Measurements from ENCODE around the gene ZNF248. TPM values are rescaled to one million over a fixed set of nuclear protein-coding genes. Genes with fewer than 3 reads are reported as not detected.

The ZNF248 gene
- total and polyA plus RNA-seq, 4 donors: 1.8 to 7.9 (median 4.4) TPM

GRCh38 chr10:37868796-37869195, 11.4 kb upstream of the ZNF248 start:
- Histone ChIP-seq H3K27me3 (ENCODE audit: control insufficient read depth in 4 of 4, insufficient read depth in 4 of 4, low read length in 3 of 4) (no peaks in the 10 kb centered on the region), H3K9me3 (ENCODE audit: control insufficient read depth in 4 of 4, low read length in 3 of 4) (no peaks in the 10 kb centered on the region), H3K4me1 (ENCODE audit: control insufficient read depth in 4 of 4, insufficient read depth in 4 of 4, low read length in 3 of 4) (no peaks in the 10 kb centered on the region), H3K4me3 (ENCODE audit: low read depth in 1 of 3, low read length in 3 of 3) (no peak overlapping the region), H3K27ac (ENCODE audit: low read depth in 1 of 2, low read length in 2 of 2) (no peak overlapping the region), H3K36me3 (ENCODE audit: control insufficient read depth in 4 of 4, insufficient read depth in 3 of 4, low read depth in 1 of 4, low read length in 3 of 4) (no peaks in the 10 kb centered on the region), H3K9ac (ENCODE audit: low read depth in 1 of 2, low read length in 2 of 2) (no peak overlapping the region)
- TF ChIP-seq EGR1 (IDR thresholded peaks at IDR 0.05; ENCODE audit: low read depth in 2 of 2) (no peak), ATF3 (IDR thresholded peaks at IDR 0.05) (no peak), HNF4G (IDR thresholded peaks at IDR 0.05) (no peak), CTCF (IDR thresholded peaks at IDR 0.05; ENCODE audit: low read depth, low read length, missing input control) (no peak), YY1 (IDR thresholded peaks at IDR 0.05) (no peak), RXRA (IDR thresholded peaks at IDR 0.05) (no peak), HNF4A (conservative IDR thresholded peaks at IDR 0.05) (no peak), MAX (IDR thresholded peaks at IDR 0.05) (no peak), NR2F2 (IDR thresholded peaks at IDR 0.05) (no peak), JUND (IDR thresholded peaks at IDR 0.05) (no peak), FOXA1 (IDR thresholded peaks at IDR 0.05) (no peak), SP1 (IDR thresholded peaks at IDR 0.05) (no peak), FOXA2 (IDR thresholded peaks at IDR 0.05) (no peak), GABPA (IDR thresholded peaks at IDR 0.05 in 1 of 2, conservative IDR thresholded peaks at IDR 0.05 in 1 of 2) (no peak), ZBTB33 (IDR thresholded peaks at IDR 0.05) (no peak), RAD21 (IDR thresholded peaks at IDR 0.05) (no peak), REST (IDR thresholded peaks at IDR 0.05) (no peak)
- WGBS: 89% methylated on average over 3 of the region's 3 CpGs
- DNase-seq (ENCODE audit: low spot score): no peak
